ENCODE results near the gene ZMYM3. TPM values are rescaled to one million over a fixed set of nuclear protein-coding genes. Genes with fewer than 3 reads are reported as not detected.
A peak's percentile ranks its signal among the peaks of the same experiment; 100 is the strongest.

ZMYM3 gene
- total and polyA plus RNA-seq, 2 of the 4 experiments (the other 2 are of a cell fraction) = 10.0 to 28.1 TPM

GRCh38 chrX:71252221-71252620 lies 1.7 kb downstream of the ZMYM3 start:
- no peak overlapping the region for H4K5ac ChIP-seq (ENCODE audit: low read depth, low read length)
- ATAC-seq (ENCODE audit: low read depth) (no peak), DNase-seq (no peak)
- no peak overlapping the region; the same call in 1 of the 2 replicates for H3K4me3 ChIP-seq (ENCODE audit: insufficient read depth, low read depth, low read length)
- H3K79me1 ChIP-seq (ENCODE audit: low read depth in 1 of 2, low read length in 2 of 2) = peaks cover 3 to 27% of the 10 kb centered on the region in 2 experiments
- H3K23ac ChIP-seq (ENCODE audit: low read depth, low read length) = no peak overlapping the region
- no TSS peak for BruUV-seq (replicated peaks)
- H2AFZ ChIP-seq (replicated peaks; ENCODE audit: low read length, poor library complexity) = no peak overlapping the region
- no peak overlapping the region for H2BK20ac ChIP-seq (ENCODE audit: low read depth, low read length)
- no peak overlapping the region for H3K56ac ChIP-seq (ENCODE audit: extremely low read depth, insufficient read depth, low read length)
- no peak overlapping the region for H4K8ac ChIP-seq (ENCODE audit: low read depth in 2 of 2, low read length in 2 of 2)
- intact Hi-C loops (cut with micrococcal nuclease) = loop anchor here (5.0 kb wide), 1 partner anchor 115 kb away; the partner anchor contains the start of gene TAF1
- H3K4me1 ChIP-seq (ENCODE audit: control insufficient read depth, insufficient read depth, low read length) = peaks cover 8% of the 10 kb centered on the region
- in situ Hi-C loops (cut with MboI; ENCODE audit: low sequenced_read_pairs) = no loop called here
- H2AK9ac ChIP-seq (replicated peaks; ENCODE audit: low read depth, low read length, poor library complexity) = peak overlapping the region; percentile 47
- no peak for TF ChIP-seq RCOR1 (IDR thresholded peaks at IDR 0.05; ENCODE audit: insufficient replicate concordance, low read length)
- TF ChIP-seq POLR2A (IDR thresholded peaks at IDR 0.05; ENCODE audit: low read depth, low read length) = no peak
- H2AK5ac ChIP-seq (ENCODE audit: low read depth, low read length) = no peak overlapping the region
- no peak overlapping the region for H3K27ac ChIP-seq (ENCODE audit: insufficient read depth, low read length)
- H4K20me1 ChIP-seq (ENCODE audit: insufficient read depth, low read length) = no peaks in the 10 kb centered on the region
- H2BK5ac ChIP-seq (ENCODE audit: low read depth, low read length, poor library complexity, severe bottlenecking) = no peak overlapping the region
- peak overlapping the region; percentile 28; the same call in 1 of the 2 replicates for H3K4me2 ChIP-seq (ENCODE audit: low read depth, low read length)
- 80 to 100% methylated on average over 1 of the region's 2 CpGs for WGBS, 2 experiments (ENCODE audit: extremely low coverage in 2 of 2, insufficient read length in 1 of 2)
- dilution Hi-C loops (cut with HindIII; ENCODE audit: low sequenced_read_pairs, unreplicated experiment) = no loop called here
- no peak overlapping the region for H2BK120ac ChIP-seq (ENCODE audit: low read depth, low read length)
- H3K9ac ChIP-seq (ENCODE audit: low read depth, low read length) = no peak overlapping the region
- H3K18ac ChIP-seq (ENCODE audit: low read depth, low read length) = no peak overlapping the region
- no peak overlapping the region for H3K4ac ChIP-seq (ENCODE audit: low read depth, low read length)
- ChIA-PET CTCF (interaction anchor here (0.6 kb wide), 2 partner anchors 124 to 950 kb away, joined by 3 to 4 read pairs; no protein-coding TSS in a partner anchor), POLR2A (ENCODE audit: unreplicated experiment) (no interaction called here)
- peaks cover 2% of the 10 kb centered on the region; the same call in 1 of the 2 replicates for H3K27me3 ChIP-seq (ENCODE audit: control insufficient read depth, insufficient read depth, low read length)
- H3K9me1 ChIP-seq (ENCODE audit: insufficient read depth, low read length) = 0 out of 2 replicates have a peak, but pooled peaks cover 2% of the 10 kb centered on the region
- H4K91ac ChIP-seq (ENCODE audit: insufficient read depth, low read depth, low read length) = no peak overlapping the region
- no peaks in the 10 kb centered on the region for H3K9me3 ChIP-seq (ENCODE audit: control insufficient read depth, insufficient read depth, low read length)
- H3K14ac ChIP-seq (replicated peaks; ENCODE audit: low read depth, low read length) = no peak overlapping the region
- no peak overlapping the region for H2BK15ac ChIP-seq (ENCODE audit: low read depth, low read length)
- peaks cover 27% of the 10 kb centered on the region for H3K36me3 ChIP-seq (ENCODE audit: control insufficient read depth, insufficient read depth, low read length)

All from IMR-90 (cell line).